K562 (cell line): ENCODE results near the gene SRGAP2B. TPM values are rescaled to one million over a fixed set of nuclear protein-coding genes. Genes with fewer than 3 reads are reported as not detected.
"Not testable (repeated sequence)": the region's sequence is repeated elsewhere in the genome, so short reads cannot be mapped to it uniquely, and the experiment has no call there.

Experiments
- ATAC-seq: fragments of 200-7000 bp; cut with Tn5 transposase; 3 replicates; pipeline ENCODE4 v1.9.1; 2020; ENCODE audit warnings: moderate library complexity
- BruUV-seq: library from RNA; stranded (reverse); fragments of 400-500 nt; replicated peaks from 2 replicates; lab custom pipeline; 2021; lab: Mats Ljungman, UMichigan
- CTCF ChIA-PET: fragments of 300-600 bp; formaldehyde crosslinking; extraction: SDS; loops from one replicate; lab custom pipeline; 2021; ENCODE audit warnings: low intra/inter-chr PET ratio; lab: Yijun Ruan, JAX
- POLR2A ChIA-PET: fragments of 300-600, 350-650 bp; sonication (Branson Sonifier 250); formaldehyde crosslinking; extraction: SDS; loops from one replicate; lab custom pipeline; 2021; ENCODE audit warnings: antibody characterized with exemption, inconsistent platforms; lab: Yijun Ruan, JAX
- DNase-seq, 4 experiments: peaks; one replicate each; pipeline versions ENCODE4 v3.0.0 to v3.0.0-alpha.2; 2011 to 2018; ENCODE audit warnings: low spot score in 3 of 4, mixed read lengths in 3 of 4; ENCODE audit errors: extremely low read depth in 1 of 4
- FAIRE-seq: peaks from 2 replicates; lab custom pipeline; 2011; peaks lifted over from hg19 to GRCh38; lab: Jason Lieb, UNC
- H2AFZ ChIP-seq: 2 replicates; pipeline ENCODE4 v1.6.0; 2011; ENCODE audit warnings: low read depth, low read length, control low read depth, inconsistent platforms
- H3K27ac ChIP-seq: fragments of 200-600 bp; 3 replicates; pipeline ENCODE4 v1.8.0; 2011; ENCODE audit warnings: low read depth, mild to moderate bottlenecking, control low read depth, inconsistent platforms, low read length, moderate library complexity, mixed read lengths; ENCODE audit errors: extremely low read depth
- H3K27me3 ChIP-seq, 2 experiments: fragments of 300-600 bp in 1 of 2; 2 replicates in 1 of 2; 3 replicates in 1 of 2; pipeline versions ENCODE4 v1.6.0 to v1.8.0; 2011; ENCODE audit warnings: inconsistent platforms in 2 of 2, low read length in 2 of 2, mild to moderate bottlenecking in 1 of 2, mixed read lengths in 1 of 2, moderate library complexity in 1 of 2; ENCODE audit not compliant: control insufficient read depth in 2 of 2, insufficient read depth in 2 of 2
- H3K36me3 ChIP-seq: fragments of 300-600 bp; 3 replicates; pipeline ENCODE4 v1.8.0; 2011; ENCODE audit warnings: mild to moderate bottlenecking, low read length, inconsistent platforms; ENCODE audit not compliant: control insufficient read depth, insufficient read depth
- H3K4me1 ChIP-seq, 2 experiments: fragments of 200-600 bp in 1 of 2; replicated peaks in 1 of 2; 2 replicates in 1 of 2; 3 replicates in 1 of 2; pipeline versions ENCODE4 v1.5.1 to v1.8.0; 2011; ENCODE audit warnings: inconsistent platforms in 2 of 2, low read length in 2 of 2, mild to moderate bottlenecking in 1 of 2, mixed read lengths in 1 of 2, moderate library complexity in 1 of 2; ENCODE audit not compliant: control insufficient read depth in 2 of 2, insufficient read depth in 2 of 2
- H3K4me2 ChIP-seq: 2 replicates; pipeline ENCODE4 v1.6.1; 2011; ENCODE audit warnings: low read length, control low read depth, inconsistent platforms, mixed read lengths; ENCODE audit not compliant: insufficient read depth
- H3K4me3 ChIP-seq: fragments of 200-600 bp; sonication (generic), shearing (Covaris generic); 2 replicates; pipeline ENCODE4 v1.5.1; 2016; ENCODE audit warnings: control low read depth, inconsistent platforms
- H3K79me2 ChIP-seq: fragments of 200-600 bp; 3 replicates; pipeline ENCODE4 v1.8.0; 2011; ENCODE audit warnings: low read length, inconsistent platforms; ENCODE audit not compliant: control insufficient read depth, insufficient read depth
- H3K9ac ChIP-seq, 2 experiments: 2 replicates each; pipeline versions ENCODE4 v1.6.0 to v1.6.1; 2011; ENCODE audit warnings: low read depth in 2 of 2, low read length in 2 of 2, control low read depth in 1 of 2, inconsistent platforms in 1 of 2, mild to moderate bottlenecking in 1 of 2, mixed read lengths in 1 of 2; ENCODE audit not compliant: insufficient read depth in 1 of 2
- H3K9me1 ChIP-seq: one replicate; pipeline ENCODE4 v1.6.0; 2011; ENCODE audit warnings: inconsistent platforms, mild to moderate bottlenecking, low read length, moderate library complexity; ENCODE audit not compliant: control insufficient read depth, insufficient read depth
- H3K9me3 ChIP-seq: replicated peaks from 2 replicates; pipeline ENCODE4 v1.5.1; 2011; ENCODE audit warnings: low read depth, low read length, inconsistent platforms; ENCODE audit not compliant: control insufficient read depth, insufficient read depth
- H4K20me1 ChIP-seq: replicated peaks from 2 replicates; pipeline ENCODE4 v1.6.1; 2011; ENCODE audit warnings: low read length, inconsistent platforms, mixed read lengths; ENCODE audit not compliant: control insufficient read depth, insufficient read depth
- WGBS: fragments of 100-300 bp; shearing (Covaris generic); methylation state at CpG from one replicate; pipeline ENCODE4 v1.1.6; 2016; ENCODE audit warnings: low coverage, mixed read lengths; ENCODE audit not compliant: insufficient coverage; ENCODE audit errors: missing lambda C conversion rate; 5-methylcytosine and 5-hydroxymethylcytosine counted together
- in situ Hi-C: fragments of 300-500 bp; cut with MboI; formaldehyde crosslinking; loops from 4 replicates; pipeline ENCODE4 v1.15.0; 2018; ENCODE audit warnings: inconsistent platforms, mixed read lengths
- intact Hi-C: fragments of 100-400 bp; cut with micrococcal nuclease; formaldehyde crosslinking; loops from 2 replicates; pipeline ENCODE4 v1.14.2; 2022
- polyA plus RNA-seq, 8 experiments: library from polyadenylated mRNA; depleted of rRNA in 4 of 8; stranded (reverse) in 5 of 8; unstranded in 3 of 8; fragments of >200 nt; fragmentation: Nextera tagmentation in 2 of 8; fragmentation: Illumina TruSeq in 1 of 8; extraction: Ambion mirVana in 2 of 8; extraction: Trizol in 1 of 8; gene quantifications; 2 replicates each; pipeline versions ENCODE4 v1.2.1 to v1.2.3, GENCODE V29; 2011 to 2014; ENCODE audit warnings: inconsistent platforms in 1 of 8, missing spikeins in 1 of 8
- total RNA-seq, 7 experiments: library from RNA; depleted of rRNA in 6 of 7; stranded (reverse); fragments of >200 nt in 6 of 7; fragmentation: Illumina TruSeq in 2 of 7; extraction: Trizol in 2 of 7; gene quantifications; 2 replicates each; pipeline versions ENCODE4 v1.2.1 to v1.2.3, GENCODE V29; 2011 to 2021; ENCODE audit warnings: low replicate concordance in 1 of 7

The SRGAP2B gene
- total and polyA plus RNA-seq, 9 of the 15 experiments (the other 6 are each of a cell fraction or from before 2014, with no cell fraction given): 2.5 to 17.6 (median 4.0) TPM

DNA sequence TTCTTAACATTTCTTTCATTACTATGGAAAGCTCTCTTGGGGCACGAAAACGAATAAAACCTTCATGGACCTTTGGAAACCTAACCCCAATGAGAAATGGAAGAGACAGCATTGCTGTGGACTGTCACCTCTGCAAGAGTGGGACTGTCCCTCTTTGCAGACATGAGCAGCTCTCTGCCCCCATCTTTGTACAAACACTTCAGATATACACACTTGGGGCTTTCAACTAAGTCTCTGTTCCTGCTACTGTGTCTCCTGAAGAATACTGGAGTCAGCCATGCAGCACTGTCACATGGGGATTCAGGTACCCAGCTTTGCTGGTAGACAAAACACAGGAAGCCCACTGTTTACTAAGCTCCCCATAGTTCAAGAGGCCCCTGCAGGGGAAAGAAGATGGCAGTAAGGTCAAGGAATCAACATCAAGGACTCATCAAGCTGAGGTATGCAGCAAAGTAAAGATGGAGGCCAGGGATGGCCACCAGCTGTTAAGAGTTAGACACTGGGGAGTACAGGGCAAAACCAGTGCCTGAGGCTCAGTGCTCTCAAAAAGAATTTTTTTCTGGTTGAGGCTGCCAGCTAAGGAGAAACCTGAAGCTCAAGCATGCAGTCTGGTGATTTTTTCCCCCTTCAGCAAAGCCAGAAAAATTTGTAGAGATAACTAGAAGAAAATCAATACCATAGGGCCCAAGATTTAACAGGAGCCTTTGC lies 31.0 kb downstream of the SRGAP2B start:
- H3K9me1 ChIP-seq, H3K4me2 ChIP-seq, CTCF ChIA-PET, H3K4me3 ChIP-seq, H3K27ac ChIP-seq, FAIRE-seq, H3K9ac ChIP-seq, H4K20me1 ChIP-seq, in situ Hi-C loops, DNase-seq, H2AFZ ChIP-seq, intact Hi-C loops, H3K9me3 ChIP-seq, H3K79me2 ChIP-seq, POLR2A ChIA-PET, BruUV-seq, H3K4me1 ChIP-seq, H3K36me3 ChIP-seq, H3K27me3 ChIP-seq, ATAC-seq: not testable (repeated sequence)
- WGBS: no CpG with 5 or more reads among the region's 2 CpGs

DNA sequence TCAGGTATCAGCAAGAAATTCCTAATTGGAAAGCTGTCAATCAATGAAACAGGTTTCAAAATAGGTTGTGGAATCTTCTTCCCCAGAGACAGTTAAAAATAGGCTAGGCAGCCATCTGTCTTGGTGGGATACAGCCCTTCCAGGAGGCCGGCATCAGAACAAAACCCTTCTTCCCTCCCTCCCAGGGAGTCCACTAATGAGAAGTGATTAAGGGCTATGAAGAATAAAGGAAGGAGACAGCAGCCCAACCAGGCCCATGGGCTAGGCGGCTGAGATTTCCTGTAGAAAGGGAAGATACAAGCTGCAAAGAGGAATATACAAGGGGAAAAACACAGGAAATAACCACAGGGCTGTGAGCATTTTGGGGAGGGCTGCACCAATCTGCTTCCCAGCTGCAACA lies 31.8 kb downstream of the SRGAP2B start:
- H3K9ac ChIP-seq, H2AFZ ChIP-seq, POLR2A ChIA-PET, H3K4me1 ChIP-seq, ATAC-seq, H3K4me2 ChIP-seq, H3K27ac ChIP-seq, DNase-seq, H3K9me3 ChIP-seq, CTCF ChIA-PET, H3K27me3 ChIP-seq, FAIRE-seq, H3K36me3 ChIP-seq, H3K9me1 ChIP-seq, H3K79me2 ChIP-seq, intact Hi-C loops, BruUV-seq, in situ Hi-C loops, H3K4me3 ChIP-seq, H4K20me1 ChIP-seq: not testable (repeated sequence)
- no CpG with 5 or more reads among the region's 2 CpGs for WGBS

DNA sequence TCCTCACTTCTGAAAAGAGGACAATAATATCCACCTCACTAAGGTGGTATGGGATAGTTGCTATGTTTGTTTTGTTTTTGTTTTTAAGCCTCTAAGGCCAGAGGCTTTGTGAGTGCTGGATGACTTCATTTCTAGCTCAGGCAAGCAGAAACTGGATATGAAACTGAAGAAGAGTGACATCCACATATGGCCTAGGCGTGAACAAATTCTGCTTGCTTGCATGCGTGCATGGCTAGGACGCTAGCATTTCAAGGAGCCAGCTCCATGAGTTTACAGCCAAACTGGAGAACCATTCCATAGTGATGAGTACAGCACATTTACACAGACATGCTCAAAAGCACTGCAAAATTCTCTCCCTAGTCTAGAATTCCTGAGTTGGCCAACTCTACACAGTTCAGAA lies 36.9 kb downstream of the SRGAP2B start:
- H3K79me2 ChIP-seq, H3K4me3 ChIP-seq, H3K27me3 ChIP-seq, H3K36me3 ChIP-seq, intact Hi-C loops, H2AFZ ChIP-seq, H3K27ac ChIP-seq, H3K4me2 ChIP-seq, POLR2A ChIA-PET, H4K20me1 ChIP-seq, H3K9ac ChIP-seq, H3K9me1 ChIP-seq, ATAC-seq, H3K9me3 ChIP-seq, FAIRE-seq, CTCF ChIA-PET, BruUV-seq, in situ Hi-C loops, H3K4me1 ChIP-seq, DNase-seq: not testable (repeated sequence)
- WGBS: no CpG with 5 or more reads among the region's 3 CpGs

DNA sequence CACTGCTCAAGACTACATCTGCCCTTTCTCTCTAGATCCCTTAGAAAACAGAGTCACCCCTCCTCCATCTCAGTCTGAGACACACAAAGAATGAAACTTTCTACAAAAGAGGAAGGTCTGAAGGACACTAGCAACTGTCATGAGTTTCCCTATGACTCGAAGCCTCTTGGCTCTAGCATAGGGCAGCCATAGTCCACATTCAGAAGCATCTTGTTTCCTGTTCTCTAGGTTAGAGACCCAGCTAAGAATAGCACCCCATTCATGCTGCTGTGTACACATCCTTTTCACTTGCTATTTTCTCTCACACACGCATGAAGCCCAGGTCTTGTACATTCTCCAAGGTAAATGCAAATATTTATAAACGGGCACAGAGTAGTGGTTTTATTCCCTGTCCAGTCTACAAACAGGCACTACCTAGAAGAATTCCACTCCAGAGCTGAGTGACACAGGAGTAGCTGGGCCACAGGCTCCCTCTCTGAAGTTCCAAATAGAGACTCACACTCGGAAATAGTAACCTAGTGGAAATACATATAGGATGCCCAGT lies 39.8 kb downstream of the SRGAP2B start:
- H3K4me2 ChIP-seq, H3K27me3 ChIP-seq, H3K79me2 ChIP-seq, intact Hi-C loops, POLR2A ChIA-PET, H2AFZ ChIP-seq, in situ Hi-C loops, DNase-seq, H3K4me1 ChIP-seq, H3K9me3 ChIP-seq, H3K27ac ChIP-seq, H3K9me1 ChIP-seq, H3K4me3 ChIP-seq, H3K9ac ChIP-seq, H3K36me3 ChIP-seq, H4K20me1 ChIP-seq, CTCF ChIA-PET, FAIRE-seq: not testable (repeated sequence)
- ATAC-seq: peak; percentile 37
- BruUV-seq: TSS peak; percentile 33
- no CpG with 5 or more reads among the region's 4 CpGs for WGBS
